HuH-7 (cell line): ENCODE measurements around the gene SCGB2B2.
A peak's percentile ranks its signal among the peaks of the same experiment; 100 is the strongest.
"Not testable (repeated sequence)": the region's sequence is repeated elsewhere in the genome, so short reads cannot be mapped to it uniquely, and the experiment has no call there.

Experiments used
- DNase-seq: peaks from one replicate; pipeline ENCODE4 v3.0.0; 2011; ENCODE audit warnings: low spot score

SCGB2B2 gene

GRCh38 chr19:34668690-34669089, 8.3 kb downstream of the SCGB2B2 start:
- DNase-seq = not testable (repeated sequence)

GRCh38 chr19:34668077-34668689, 8.8 kb downstream of the SCGB2B2 start:
- not testable (repeated sequence) for DNase-seq

GRCh38 chr19:34667349-34668076, 9.4 kb downstream of the SCGB2B2 start:
- DNase-seq = no peak

DNA sequence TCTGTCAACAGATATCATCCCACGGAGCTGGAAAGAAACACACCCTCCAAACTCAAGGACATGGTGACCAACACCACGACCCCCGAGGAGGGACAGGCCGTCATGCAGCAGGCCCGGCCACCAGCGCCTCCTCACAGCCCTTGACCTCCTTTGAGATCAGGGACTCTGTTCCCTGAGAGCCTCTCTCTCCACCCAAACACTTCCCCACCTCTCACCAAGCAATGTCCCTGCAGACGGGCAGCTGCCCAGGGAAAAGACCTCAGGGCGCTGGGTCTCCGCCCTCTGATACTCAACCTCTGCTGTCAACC, 10.0 kb downstream of the SCGB2B2 start:
- DNase-seq = no peak

- DNase-seq = no peak
These were observed 10.6 kb downstream of the SCGB2B2 start for GRCh38 chr19:34666200-34666957.

DNA sequence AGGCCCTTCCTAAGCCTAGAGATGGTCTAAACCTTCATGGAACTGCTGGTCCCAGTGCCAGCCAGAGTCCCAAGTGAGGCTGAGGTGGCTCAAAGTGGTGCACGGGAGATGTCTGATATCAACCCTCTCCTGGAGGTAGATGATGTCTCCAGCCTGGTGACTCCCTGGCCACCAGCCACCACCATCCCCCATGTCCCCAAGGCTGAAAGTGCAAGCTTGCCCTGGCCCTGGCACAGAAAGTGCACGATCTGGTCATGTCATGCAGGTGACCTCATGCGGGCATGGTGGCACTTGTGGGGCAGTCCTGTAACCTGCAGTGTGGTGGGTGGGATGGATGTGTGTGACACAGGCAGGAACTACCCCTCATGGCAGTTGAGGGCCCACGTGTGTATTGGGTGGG, 11.7 kb downstream of the SCGB2B2 start:
- not testable (repeated sequence) for DNase-seq

DNA sequence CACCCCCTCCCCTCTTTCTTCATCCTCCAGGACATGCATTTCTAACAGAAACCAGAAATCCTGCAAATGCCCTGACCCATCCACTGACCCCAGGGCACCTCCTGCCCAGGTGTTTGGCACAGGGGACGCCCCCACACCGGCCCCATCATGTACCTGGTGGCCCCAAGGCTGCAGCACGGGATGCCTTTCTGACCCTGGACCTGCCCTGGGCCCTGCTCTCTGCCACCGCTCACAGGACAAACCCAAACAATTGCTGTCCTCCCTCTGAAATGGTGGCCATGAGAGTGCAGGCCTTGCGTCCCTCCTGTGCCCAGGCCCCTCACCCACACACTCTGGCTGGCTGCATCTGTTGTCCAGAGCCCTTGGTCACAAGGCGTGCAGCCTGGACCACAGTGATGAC, 12.1 kb downstream of the SCGB2B2 start:
- DNase-seq = no peak

DNA sequence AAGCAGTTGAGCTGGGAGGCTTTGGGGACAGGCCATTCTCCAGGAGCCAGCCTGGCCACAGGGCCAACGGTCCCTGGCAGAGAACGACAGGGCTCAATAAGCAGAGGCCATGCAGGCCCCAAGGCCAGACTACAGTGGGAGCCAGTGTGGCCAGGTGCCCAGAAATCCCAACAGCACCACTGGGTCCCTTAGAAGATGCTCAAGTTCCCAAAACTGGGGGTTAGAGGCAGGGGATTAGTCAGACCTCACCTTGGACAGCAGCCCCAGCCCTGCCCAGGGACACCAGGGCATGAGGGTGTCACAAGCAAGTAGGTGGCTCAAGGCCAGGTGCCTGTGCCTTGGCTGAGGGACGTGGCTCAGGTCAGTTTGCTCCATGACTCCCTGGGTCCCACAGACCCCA, 12.8 kb downstream of the SCGB2B2 start:
- DNase-seq = no peak

DNA sequence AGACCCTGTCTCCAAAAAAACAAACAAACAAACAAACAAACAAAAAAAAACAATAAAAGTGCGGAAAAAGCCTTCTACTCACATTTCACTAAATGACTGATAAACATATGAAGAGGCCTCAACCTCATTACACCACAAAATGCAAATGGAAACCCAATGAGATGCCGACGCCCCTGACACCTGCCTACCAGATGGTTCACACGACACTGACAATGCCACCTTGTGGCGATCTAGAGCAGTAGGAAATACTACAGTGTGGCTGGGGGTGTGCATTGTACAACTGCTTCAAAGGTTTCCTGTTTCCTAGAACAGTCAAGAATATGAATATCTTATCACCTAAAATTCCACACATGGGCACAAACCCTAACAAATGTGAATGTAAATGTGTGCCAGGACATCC, 14.0 kb downstream of the SCGB2B2 start:
- DNase-seq = peak; percentile 32

- no peak for DNase-seq
These were observed 15.6 kb downstream of the SCGB2B2 start for GRCh38 chr19:34661357-34661756.

DNA sequence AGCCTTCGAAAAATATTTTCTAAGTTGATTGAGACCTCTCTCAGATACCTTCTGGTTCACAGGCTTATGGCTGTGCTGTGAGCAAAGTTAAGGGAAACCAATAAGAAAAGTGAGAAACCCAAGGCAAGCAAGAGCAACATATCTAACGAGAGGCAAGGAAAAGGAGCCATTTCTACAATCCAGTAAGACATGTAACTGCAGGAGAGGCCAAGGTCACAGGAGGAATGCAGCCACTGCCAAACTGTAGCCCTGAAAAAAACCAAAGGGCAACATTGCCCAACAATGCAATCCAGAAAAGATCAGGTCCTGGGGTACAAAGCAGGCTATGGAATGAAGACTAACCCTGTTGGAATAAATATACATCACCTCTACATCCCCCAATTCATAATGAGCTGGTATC, 21.3 kb downstream of the SCGB2B2 start:
- DNase-seq = no peak

DNA sequence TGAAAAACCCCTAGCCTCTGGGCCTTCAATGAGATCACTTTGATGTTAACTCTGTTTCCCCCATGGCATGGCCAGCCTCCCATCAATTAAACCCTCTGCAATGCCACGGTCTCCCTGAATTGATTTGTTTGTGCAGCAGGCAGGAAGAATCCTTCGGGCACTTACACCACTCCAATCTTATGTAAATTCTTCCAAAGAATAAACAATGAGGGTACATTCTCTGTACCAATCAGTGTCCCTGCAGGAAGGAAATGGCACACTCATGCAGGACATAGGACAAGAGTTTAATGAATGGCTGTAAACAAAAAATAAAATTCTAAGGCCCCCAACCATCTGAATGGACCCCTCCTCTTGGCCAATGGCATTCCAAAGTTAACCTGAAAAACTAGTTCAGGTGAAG, 22.2 kb downstream of the SCGB2B2 start:
- DNase-seq = no peak

DNA sequence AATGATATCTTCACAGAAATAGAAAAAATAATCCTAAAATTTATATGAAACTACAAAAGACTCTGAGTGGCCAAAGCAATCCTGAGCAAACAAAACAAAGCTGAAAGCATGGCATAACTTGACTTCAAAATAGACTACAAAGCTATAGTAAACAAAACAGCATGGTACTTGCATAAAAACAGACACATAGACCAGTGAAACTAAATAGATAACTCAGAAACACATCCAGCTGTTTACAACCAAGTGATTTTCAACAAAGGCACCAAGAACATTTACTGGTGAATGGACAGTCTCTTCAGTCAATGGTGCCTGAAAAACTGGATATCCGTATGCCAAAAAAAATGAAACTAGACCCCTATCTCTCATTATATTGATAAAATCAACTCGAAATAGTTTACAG, 25.2 kb downstream of the SCGB2B2 start:
- no peak for DNase-seq

GRCh38 chr19:34649886-34650543, 26.9 kb downstream of the SCGB2B2 start:
- DNase-seq = no peak

GRCh38 chr19:34645551-34645950, 31.4 kb downstream of the SCGB2B2 start:
- DNase-seq = no peak

DNA sequence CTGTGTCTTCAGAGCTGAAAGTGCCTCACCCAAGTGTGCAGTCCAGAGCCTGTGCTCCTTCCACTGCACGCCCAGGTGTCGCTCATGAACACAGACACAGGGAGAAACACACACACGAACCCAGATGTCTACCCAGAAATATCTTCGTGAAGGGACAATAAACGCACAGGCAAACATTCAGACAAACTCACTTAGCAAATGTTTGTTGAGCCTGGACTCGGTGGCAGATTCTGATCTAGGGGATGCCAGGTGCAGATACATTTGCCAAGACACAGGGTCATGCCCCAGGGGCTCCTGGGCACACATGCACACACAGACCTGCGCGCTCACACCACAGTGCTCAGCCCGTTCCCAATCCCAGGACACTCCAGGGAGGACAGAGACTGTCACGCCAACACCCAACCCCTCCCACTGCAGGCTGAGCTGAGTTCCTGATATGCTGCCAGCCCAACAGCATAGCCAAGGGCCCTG, 31.9 kb downstream of the SCGB2B2 start:
- no peak for DNase-seq

- no peak for DNase-seq
These were observed 34.7 kb downstream of the SCGB2B2 start for GRCh38 chr19:34642241-34642640.

DNA sequence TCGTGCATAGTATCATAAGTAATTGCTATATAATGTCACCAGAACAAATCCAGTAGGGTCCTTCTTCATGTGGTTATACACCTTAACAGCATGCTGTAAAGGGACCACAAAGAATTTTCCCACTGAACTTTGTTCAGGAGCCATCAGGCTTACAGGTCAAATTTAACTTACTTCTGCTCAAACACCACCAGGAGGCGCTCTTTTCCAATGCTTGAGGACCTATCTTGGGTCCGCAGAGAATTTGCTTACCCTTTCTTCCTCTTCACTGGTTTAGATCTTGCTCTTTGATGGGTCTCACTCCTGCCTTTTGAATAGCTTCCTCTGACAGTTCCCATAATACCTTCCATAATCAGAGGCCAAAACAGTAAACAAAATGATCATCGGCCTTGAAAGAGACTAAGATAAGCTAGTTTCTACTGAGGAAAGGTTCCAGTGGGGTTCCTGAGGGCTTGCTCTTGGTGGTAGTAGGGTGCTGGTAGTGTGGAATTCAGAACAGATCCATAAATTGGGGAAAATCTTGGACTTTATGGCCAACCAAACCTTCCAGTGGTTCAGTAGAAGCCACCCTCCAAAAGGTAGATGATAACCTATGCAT, 37.4 kb downstream of the SCGB2B2 start:
- peak; percentile 42 for DNase-seq

DNA sequence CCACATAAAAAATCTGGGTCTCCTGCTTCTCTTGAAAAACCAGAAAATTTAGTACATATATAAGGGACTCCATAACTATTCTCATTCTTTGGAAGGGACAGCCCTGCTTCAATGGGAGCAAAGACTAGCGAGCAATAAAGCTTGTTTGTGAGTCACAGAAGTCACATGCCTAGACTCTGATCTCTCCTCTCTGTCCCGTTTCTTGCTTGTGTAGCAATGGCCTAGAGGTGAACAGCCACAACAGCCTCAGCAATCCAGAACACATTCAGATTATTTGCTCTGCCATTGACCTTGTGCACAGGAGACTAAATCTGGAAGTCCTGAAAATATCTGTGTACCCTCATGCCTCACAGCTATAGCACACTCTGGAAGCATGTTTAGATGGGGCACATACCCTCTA, 43.2 kb downstream of the SCGB2B2 start:
- no peak for DNase-seq
